ENCODE data around the gene RNF157.

RNF157 gene

GRCh38 chr17:76262732-76263344, 22.5 kb upstream of the RNF157 start:
- Histone ChIP-seq H3K27ac (ENCODE audit: low read depth, low read length) (peak overlapping the region; percentile 77), H4K20me1 (ENCODE audit: control insufficient read depth, insufficient read depth, low read depth, low read length) (no peaks in the 10 kb centered on the region), H3K27me3 (ENCODE audit: control insufficient read depth, low read length) (no peaks in the 10 kb centered on the region), H3K36me3 (ENCODE audit: control insufficient read depth, low read length) (peaks cover 20% of the 10 kb centered on the region), H3K9me2 (replicated peaks; ENCODE audit: control insufficient read depth, low read length) (no peaks in the 10 kb centered on the region), H3K4me2 (ENCODE audit: low read length) (peak overlapping the region; percentile 73), H3K79me2 (ENCODE audit: control insufficient read depth, low read length) (peaks cover 23% of the 10 kb centered on the region), H3K9me3 (ENCODE audit: control insufficient read depth, insufficient read depth, low read length) (no peaks in the 10 kb centered on the region), H3F3A (ENCODE audit: control insufficient read depth, insufficient read depth) (peaks cover 27% of the 10 kb centered on the region), H3K4me3 (ENCODE audit: low read length) (peak overlapping the region; percentile 68), H3K4me1 (ENCODE audit: control insufficient read depth, low read length) (peaks cover 79% of the 10 kb centered on the region)
- TF ChIP-seq, protein P1, sequence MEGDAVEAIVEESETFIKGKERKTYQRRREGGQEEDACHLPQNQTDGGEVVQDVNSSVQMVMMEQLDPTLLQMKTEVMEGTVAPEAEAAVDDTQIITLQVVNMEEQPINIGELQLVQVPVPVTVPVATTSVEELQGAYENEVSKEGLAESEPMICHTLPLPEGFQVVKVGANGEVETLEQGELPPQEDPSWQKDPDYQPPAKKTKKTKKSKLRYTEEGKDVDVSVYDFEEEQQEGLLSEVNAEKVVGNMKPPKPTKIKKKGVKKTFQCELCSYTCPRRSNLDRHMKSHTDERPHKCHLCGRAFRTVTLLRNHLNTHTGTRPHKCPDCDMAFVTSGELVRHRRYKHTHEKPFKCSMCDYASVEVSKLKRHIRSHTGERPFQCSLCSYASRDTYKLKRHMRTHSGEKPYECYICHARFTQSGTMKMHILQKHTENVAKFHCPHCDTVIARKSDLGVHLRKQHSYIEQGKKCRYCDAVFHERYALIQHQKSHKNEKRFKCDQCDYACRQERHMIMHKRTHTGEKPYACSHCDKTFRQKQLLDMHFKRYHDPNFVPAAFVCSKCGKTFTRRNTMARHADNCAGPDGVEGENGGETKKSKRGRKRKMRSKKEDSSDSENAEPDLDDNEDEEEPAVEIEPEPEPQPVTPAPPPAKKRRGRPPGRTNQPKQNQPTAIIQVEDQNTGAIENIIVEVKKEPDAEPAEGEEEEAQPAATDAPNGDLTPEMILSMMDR (IDR thresholded peaks at IDR 0.05; ENCODE audit: low read depth, low read length, poor library complexity, severe bottlenecking): no peak
- no peak for TF ChIP-seq EZH2phosphoT487 (IDR thresholded peaks at IDR 0.05; ENCODE audit: borderline replicate concordance, low read length)

DNA sequence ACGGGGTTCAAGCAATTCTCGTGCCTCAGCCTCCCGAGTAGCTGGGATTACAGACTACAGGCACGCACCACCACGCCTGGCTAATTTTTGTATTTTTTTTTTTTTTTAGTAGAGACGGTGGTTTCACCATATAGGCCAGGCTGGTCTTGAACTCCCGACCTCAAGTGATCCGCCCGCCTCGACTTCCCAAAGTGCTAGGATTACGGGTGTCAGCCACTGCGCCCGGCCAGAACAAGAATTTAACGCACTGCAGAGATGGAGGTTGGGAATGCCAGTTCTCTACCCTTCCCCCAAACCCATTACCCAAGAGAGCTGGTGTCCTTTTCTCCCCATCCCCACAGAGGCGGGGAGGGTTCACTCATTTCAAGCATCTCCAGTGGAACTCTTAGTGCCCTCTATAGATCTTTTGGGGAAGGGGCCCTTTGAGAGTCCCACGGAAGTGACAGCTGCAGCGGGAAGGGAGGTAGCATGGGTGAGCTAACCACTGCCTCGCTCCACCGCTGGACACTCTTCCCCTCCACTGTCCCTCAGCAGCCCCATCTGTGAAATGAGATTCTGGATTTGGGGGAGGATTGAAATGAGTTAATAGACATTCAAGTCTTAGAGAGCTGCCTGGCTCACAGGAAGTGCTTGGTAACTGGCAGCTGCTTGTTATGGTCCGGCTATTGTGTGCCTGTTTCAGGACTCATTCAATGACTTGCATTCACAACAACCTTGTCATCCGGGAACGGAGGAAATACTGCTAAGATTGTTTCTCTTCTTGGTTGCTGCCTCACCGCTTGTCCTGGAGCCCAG, 21.3 kb upstream of the RNF157 start:
- no peak for TF ChIP-seq EZH2phosphoT487 (IDR thresholded peaks at IDR 0.05; ENCODE audit: borderline replicate concordance, low read length)
- TF ChIP-seq, protein P1 (IDR thresholded peaks at IDR 0.05; ENCODE audit: low read depth, low read length, poor library complexity, severe bottlenecking): peak; percentile 30
- Histone ChIP-seq H3K9me2 (replicated peaks; ENCODE audit: control insufficient read depth, low read length) (no peaks in the 10 kb centered on the region), H3K79me2 (ENCODE audit: control insufficient read depth, low read length) (peaks cover 11% of the 10 kb centered on the region), H3K27ac (ENCODE audit: low read depth, low read length) (peak overlapping the region; percentile 77), H3K4me2 (ENCODE audit: low read length) (peak overlapping the region; percentile 73), H3K4me3 (ENCODE audit: low read length) (peak overlapping the region; percentile 68), H3K9me3 (ENCODE audit: control insufficient read depth, insufficient read depth, low read length) (no peaks in the 10 kb centered on the region), H3K36me3 (ENCODE audit: control insufficient read depth, low read length) (peaks cover 11% of the 10 kb centered on the region), H4K20me1 (ENCODE audit: control insufficient read depth, insufficient read depth, low read depth, low read length) (no peaks in the 10 kb centered on the region), H3K27me3 (ENCODE audit: control insufficient read depth, low read length) (no peaks in the 10 kb centered on the region), H3F3A (ENCODE audit: control insufficient read depth, insufficient read depth) (peaks cover 27% of the 10 kb centered on the region), H3K4me1 (ENCODE audit: control insufficient read depth, low read length) (peaks cover 66% of the 10 kb centered on the region)

DNA sequence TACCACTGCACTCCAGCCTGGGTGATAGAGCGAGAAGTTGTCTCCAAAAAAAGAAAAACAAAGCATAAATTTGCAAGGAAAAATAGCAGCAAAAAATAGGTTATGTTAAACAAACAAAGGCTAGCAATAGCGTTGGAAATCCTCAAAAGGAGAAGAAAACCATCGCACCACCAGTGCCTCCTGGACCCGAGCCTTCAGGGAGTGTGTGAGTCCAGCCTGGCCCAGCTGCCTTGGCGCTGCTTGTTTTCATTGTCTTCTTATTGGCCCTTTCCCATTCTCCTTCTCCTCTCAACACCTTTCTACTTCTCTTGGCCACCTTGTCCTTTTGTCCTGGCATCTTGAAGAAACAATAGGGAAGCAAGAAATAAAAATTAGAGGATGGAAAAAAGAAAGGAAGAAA, 20.4 kb upstream of the RNF157 start:
- peaks cover 1% of the 10 kb centered on the region for H3K36me3 ChIP-seq (ENCODE audit: control insufficient read depth, low read length)
- peak overlapping the region; percentile 73 for H3K4me2 ChIP-seq (ENCODE audit: low read length)
- no peak for TF ChIP-seq EZH2phosphoT487 (IDR thresholded peaks at IDR 0.05; ENCODE audit: borderline replicate concordance, low read length)
- TF ChIP-seq, protein P1 (IDR thresholded peaks at IDR 0.05; ENCODE audit: low read depth, low read length, poor library complexity, severe bottlenecking): no peak
- H3K9me3 ChIP-seq (ENCODE audit: control insufficient read depth, insufficient read depth, low read length): no peaks in the 10 kb centered on the region
- H3F3A ChIP-seq (ENCODE audit: control insufficient read depth, insufficient read depth): peaks cover 27% of the 10 kb centered on the region
- H3K27me3 ChIP-seq (ENCODE audit: control insufficient read depth, low read length): no peaks in the 10 kb centered on the region
- H4K20me1 ChIP-seq (ENCODE audit: control insufficient read depth, insufficient read depth, low read depth, low read length): no peaks in the 10 kb centered on the region
- H3K79me2 ChIP-seq (ENCODE audit: control insufficient read depth, low read length): peaks cover 2% of the 10 kb centered on the region
- peak overlapping the region; percentile 77 for H3K27ac ChIP-seq (ENCODE audit: low read depth, low read length)
- H3K9me2 ChIP-seq (replicated peaks; ENCODE audit: control insufficient read depth, low read length): no peaks in the 10 kb centered on the region
- peak overlapping the region; percentile 68 for H3K4me3 ChIP-seq (ENCODE audit: low read length)
- peaks cover 64% of the 10 kb centered on the region for H3K4me1 ChIP-seq (ENCODE audit: control insufficient read depth, low read length)

Measured in DOHH2 (cell line).